GM19467 (cell line): Measurements from ENCODE around the gene SPATS2L.

Experiments
- ATAC-seq: cut with Tn5 transposase; IDR thresholded peaks from one replicate; pipeline ENCODE4 v1.9.1; 2021; ENCODE audit warnings: mild to moderate bottlenecking, moderate library complexity; ENCODE audit not compliant: unreplicated experiment

Gene SPATS2L

DNA sequence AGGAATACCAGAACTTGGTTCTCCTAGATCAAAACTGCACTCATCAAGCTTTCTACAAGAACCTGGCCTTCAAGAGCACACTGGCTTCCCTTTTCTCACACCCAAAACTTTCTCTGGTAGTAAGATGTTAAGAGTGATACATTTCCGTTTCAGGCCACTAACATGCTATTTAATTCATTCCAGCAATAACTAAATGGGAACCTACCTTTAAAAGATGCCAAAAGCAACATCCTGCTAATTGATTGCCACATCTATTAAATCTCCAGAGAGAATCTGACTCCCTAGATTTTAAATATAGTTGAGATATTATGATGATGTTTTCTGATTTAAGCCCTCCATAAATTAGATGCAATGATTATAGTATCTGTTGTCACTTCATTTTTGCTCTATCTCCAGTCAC is 131.8 kb downstream of the SPATS2L start:
- no peak for ATAC-seq

GRCh38 chr2:200438846-200439245 is 132.4 kb downstream of the SPATS2L start:
- no peak for ATAC-seq

DNA sequence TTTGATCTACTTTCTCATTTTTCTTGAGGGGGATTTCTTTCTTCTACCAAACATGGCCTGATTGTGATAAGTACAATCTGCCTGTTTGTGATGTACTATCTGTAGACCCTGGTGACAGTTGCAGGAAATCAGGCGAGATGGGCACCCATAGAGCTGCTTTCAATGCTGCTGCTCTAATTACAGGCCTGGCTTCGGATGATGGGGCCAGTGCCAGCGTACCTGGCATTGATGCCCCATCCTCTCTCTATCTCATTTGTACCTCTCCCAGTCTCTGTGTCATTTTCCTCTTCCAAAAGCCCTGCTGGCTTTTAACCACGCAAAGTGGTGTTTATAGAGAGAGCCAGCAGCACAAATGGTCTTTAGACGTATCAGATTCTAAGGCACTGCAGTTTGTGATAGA is 133.5 kb downstream of the SPATS2L start:
- no peak for ATAC-seq

- no peak for ATAC-seq
Measured at GRCh38 chr2:200442471-200442870, 136.0 kb downstream of the SPATS2L start.

DNA sequence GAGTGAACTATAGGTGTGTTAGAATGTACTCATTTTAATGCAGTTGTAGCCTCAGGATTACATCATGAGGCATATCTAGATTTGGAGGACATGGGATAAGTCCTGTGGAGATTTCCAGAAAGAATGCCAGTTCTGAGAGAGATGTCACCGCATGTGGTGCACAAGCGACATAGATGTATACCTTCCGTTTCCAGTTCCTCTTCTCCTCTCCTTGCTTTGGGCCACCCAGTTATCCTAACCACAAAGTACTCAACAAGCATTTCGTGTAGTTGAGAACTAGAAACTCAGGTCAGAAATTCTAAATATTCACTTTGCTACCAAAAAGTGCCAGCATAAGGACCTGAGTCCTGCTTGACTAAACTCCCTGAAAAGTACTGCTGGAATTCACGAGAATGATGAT is 136.9 kb downstream of the SPATS2L start:
- ATAC-seq = no peak

DNA sequence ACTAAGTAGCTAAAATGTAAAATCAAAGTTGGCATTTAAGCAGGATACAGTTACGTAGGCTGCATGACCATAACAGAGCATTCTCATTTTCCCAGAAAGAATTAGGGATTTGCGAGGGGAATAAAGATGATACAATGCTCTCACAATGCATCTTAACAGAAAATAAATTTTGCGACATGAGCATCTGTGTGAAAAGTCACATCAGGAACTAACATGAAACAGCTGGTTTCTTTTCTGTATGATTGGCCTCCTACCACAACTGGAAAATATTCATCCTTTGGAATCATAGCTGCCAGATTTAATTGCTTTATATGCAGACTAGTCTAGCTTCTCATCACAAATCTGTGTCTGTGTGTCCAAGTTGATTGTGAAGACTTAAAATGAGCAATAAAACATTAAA is 137.4 kb downstream of the SPATS2L start:
- ATAC-seq = no peak

GRCh38 chr2:200444530-200444929 is 138.0 kb downstream of the SPATS2L start:
- no peak for ATAC-seq

- ATAC-seq = no peak
Measured at GRCh38 chr2:200445284-200445683, 138.8 kb downstream of the SPATS2L start.

- no peak for ATAC-seq
Measured at GRCh38 chr2:200446612-200447011, 140.1 kb downstream of the SPATS2L start.

DNA sequence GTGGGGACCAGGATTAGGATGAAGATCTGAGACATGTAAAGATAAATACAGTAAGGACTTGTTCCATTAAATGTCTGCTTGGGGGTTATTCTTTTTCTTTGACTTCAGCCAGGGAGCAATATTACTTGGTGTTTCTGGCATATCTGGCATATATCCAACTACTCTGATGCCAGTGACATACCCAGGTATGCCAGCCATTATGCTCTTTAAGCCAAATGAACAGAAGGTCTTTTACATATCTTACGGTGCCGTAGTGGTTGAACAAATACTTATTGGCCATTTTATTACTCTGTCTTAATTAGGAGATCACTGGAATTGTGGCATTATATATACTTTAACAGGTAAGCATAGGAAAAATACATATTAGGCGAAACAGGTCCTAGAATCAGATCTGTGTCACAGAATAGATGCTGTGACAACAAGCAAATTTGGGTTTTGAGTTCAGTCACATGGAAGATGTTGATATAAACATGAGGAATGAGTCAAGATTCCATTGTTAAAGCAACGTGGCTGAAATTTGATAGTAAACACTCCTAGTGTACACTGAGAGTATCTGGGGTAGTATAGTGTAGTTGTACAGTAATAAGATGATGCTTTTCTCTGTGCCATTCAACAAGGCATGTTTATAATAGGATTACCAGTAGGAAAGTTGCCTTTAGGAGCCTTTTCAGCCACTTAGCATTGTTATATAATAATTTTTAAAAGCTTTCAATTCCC is 140.8 kb downstream of the SPATS2L start:
- ATAC-seq = no peak

GRCh38 chr2:200448455-200448854 is 142.0 kb downstream of the SPATS2L start:
- ATAC-seq = no peak

DNA sequence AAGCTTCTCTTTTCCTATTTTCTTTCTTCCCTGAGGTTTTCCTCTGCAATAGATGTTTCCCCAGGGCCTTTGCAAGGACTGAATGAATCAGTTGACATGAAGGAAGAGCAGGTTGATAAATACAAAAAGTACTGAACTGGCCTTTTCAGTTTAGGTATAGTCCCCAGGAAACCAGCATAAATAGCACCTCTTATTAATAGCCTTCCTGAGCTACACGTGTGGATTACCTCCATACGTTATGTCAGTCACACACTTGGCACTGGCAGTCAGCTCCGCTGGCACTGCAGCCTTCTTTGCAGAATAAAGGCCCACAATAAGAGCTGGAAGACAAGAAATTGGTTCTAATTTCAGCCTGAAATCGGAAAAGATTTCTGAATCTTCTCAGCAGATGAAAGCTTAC is 142.7 kb downstream of the SPATS2L start:
- no peak for ATAC-seq

DNA sequence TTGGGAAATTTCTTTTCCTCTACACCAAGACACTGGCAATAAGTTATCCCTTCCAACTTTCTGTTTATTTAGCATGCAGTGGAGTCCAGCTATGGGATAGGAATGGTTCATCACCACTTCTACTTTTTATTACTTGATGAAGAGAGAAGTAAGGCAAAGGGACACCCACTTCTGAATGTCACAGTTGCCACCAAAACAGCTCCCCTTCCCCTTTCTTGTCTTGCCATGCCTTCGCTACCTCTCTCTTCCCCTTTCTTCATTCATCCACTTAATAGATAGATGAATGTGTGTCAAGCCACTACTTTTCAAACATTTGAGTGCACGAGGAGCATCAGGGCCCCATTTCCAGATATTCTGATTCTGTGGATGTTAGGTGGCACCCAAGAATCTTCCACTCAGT is 143.8 kb downstream of the SPATS2L start:
- no peak for ATAC-seq

DNA sequence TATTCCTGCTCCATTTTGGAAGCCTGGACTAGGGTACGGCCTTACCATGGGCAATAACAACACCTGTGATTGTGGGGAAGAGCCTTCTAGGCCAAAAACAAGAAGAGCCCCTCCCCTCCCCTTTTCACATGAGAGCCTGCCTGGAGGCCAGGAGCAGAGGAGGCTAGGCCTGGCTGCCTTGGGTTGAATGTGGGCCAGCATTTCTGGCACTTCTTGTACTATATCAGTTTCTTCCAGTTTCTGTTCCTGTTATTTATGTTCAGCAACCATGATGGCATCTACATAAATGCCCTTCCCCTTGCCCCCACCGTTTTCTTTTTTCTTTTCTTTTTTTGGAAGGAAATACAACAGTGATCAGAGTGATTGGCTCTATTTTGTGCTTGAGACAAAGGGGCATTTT is 145.0 kb downstream of the SPATS2L start:
- no peak for ATAC-seq

DNA sequence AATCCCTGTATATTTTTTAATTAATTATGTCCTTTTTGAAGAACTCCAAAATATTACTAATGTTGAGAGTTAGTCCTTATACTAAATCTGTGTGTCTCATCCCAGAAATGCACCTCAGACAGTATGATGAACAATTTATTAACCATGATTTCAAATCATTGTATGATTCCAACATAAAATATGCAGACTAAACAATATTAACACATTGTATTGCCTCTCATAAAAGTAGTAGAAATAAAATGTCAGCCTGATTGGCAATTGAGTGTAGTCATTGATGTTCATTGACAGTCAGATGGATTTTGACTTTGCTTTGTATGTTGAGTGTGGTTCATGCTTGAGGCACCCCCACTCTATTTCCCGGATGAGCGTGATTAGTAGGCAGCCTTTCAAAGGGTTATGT is 145.9 kb downstream of the SPATS2L start:
- no peak for ATAC-seq

DNA sequence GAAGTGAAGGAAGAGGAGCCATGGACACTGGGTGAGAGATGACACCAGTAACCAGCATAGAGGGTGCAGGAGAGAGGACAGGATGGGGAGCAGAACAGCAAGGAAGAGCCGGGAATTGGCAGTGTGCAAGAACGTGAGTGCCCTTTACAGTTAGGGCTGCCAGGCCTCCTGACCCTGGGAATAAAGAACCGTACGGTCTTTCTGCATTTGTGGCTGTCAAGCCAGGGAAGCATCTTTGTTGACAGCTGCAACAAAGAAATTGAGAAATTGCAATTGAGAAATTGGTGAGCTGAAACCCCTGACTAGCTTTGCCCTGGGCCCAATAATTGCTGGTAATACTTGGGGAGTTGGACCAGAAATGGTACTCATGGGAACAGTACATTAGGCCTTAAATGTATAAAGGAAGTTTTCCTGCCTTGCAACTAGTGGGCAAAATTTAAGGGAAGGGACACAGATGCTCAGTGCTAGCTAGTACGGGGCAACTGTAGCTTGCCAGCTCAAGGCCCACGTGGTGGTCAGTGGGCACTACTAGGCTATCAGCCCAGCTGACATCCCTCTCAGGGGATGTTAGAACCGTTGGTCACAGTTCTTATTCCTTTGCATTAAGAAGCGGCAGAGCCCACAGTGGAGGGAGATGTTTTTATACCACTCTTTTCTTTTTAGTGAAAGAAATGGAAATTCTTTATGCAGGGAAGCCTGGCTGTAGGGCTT is 146.8 kb downstream of the SPATS2L start:
- no peak for ATAC-seq

GRCh38 chr2:200453853-200454534 is 147.5 kb downstream of the SPATS2L start:
- ATAC-seq = no peak

DNA sequence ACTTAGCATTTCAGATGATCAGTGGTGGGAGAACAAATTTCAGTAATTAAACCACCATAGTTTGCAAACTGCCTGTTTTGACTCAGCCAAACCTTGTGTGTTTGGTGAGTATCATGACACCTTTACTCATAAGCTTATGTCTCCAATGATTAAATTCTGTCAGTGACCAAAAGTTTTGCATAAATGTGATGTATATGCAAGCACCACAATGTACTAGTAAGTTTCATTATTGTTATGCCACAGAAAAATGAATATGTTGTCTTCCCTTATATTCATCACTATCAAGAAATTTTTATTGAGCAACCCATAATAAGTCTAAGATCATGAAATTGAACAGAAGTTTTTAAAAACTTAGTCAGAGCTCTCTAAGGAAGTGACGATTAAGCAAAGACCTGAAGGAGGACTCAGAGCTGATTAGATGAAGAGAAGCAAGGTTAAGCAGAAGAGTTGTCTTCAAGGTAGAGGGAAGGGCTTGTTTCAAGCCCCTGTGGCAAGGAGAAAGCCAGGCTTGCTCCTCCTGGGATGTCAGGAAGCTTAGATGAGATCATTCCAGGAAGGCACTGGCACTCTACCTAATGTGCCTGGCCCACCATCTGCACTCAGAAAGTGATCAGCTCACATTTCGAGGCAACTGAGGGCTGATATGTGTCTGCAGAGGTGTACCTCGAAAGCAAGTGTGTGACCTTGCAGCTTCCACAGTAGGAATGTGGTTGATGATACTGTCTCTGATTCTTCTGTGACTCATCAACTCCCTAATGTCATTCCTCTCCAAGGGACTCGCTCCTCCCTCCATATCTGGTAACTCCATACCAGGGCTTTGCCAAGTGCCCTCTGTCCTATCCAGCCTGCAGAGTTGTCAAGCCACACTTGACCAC is 148.7 kb downstream of the SPATS2L start:
- ATAC-seq = peak; percentile 84

GRCh38 chr2:200455958-200456421 is 149.5 kb downstream of the SPATS2L start:
- no peak for ATAC-seq

GRCh38 chr2:200456567-200456966 is 150.1 kb downstream of the SPATS2L start:
- ATAC-seq = no peak

DNA sequence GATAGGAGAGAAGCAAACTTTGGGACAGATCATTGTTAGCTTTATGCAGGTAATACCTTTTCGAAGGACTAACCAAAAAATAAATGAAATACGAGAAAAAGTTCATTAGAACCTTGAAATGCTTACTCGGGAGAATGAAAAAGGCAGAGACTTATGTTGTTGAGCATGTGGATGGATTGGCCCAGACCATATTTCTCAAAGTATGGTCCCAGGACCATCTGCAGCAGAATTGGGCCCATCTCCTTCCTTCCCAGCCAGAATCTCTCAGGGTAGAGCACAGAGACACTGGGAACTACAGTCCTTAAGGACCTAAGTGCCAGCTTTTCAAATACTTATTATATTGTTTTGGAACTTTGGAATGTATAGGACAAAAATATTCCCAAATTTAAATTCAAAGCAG is 152.6 kb downstream of the SPATS2L start:
- ATAC-seq = no peak
